Heart right ventricle (tissue), 16 donors: ENCODE measurements around the gene DENND4C. TPM values are rescaled to one million over a fixed set of nuclear protein-coding genes. Genes with fewer than 3 reads are reported as not detected.

Experiments
- ATAC-seq, 8 donors: fragments of 200-7000 bp; cut with Tn5 transposase; one replicate each; pipeline ENCODE4 v1.9.1; 2020; ENCODE audit warnings: mild to moderate bottlenecking in 8 of 8, moderate library complexity in 8 of 8, moderate number of reproducible peaks in 1 of 8
- DNase-seq, 2 donors: peaks; one replicate each; pipeline ENCODE4 v3.0.0-alpha.2; 2020
- H3K27ac ChIP-seq, 10 donors: fragments of 200-600 bp; sonication (generic) in 2 of 10; one replicate each; pipeline versions ENCODE4 v1.5.0 to v1.8.0; 2020 to 2022; ENCODE audit warnings: mild to moderate bottlenecking in 3 of 10
- H3K27me3 ChIP-seq, 7 donors: fragments of 200-600 bp; one replicate each; pipeline ENCODE4 v1.8.0; 2021 to 2022; ENCODE audit warnings: mild to moderate bottlenecking in 2 of 7
- H3K36me3 ChIP-seq, 9 donors: fragments of 200-600 bp; sonication (generic) in 1 of 9; one replicate each; pipeline versions ENCODE4 v1.5.0 to v1.8.0; 2020 to 2022; ENCODE audit warnings: mild to moderate bottlenecking in 2 of 9
- H3K4me1 ChIP-seq, 9 donors: fragments of 200-600 bp; sonication (generic) in 1 of 9; one replicate each; pipeline versions ENCODE4 v1.5.0 to v1.8.0; 2020 to 2022; ENCODE audit warnings: mild to moderate bottlenecking in 4 of 9
- H3K4me3 ChIP-seq, 10 donors: fragments of 200-600 bp; sonication (generic) in 2 of 10; one replicate each; pipeline versions ENCODE4 v1.5.0 to v1.8.0; 2020 to 2022; ENCODE audit warnings: mild to moderate bottlenecking in 7 of 10, moderate library complexity in 2 of 10
- H3K9me3 ChIP-seq, 11 donors: fragments of 200-600 bp in 10 of 11; sonication (generic) in 2 of 11; one replicate each; pipeline versions ENCODE4 v1.5.0 to v1.8.0; 2013 to 2022; ENCODE audit warnings: mild to moderate bottlenecking in 2 of 11, control low read depth in 1 of 11, moderate library complexity in 1 of 11
- CTCF ChIP-seq, 9 donors: fragments of 200-600 bp; sonication (generic) in 2 of 9; IDR thresholded peaks; one replicate each; pipeline versions ENCODE4 v1.5.0 to v1.8.0; 2021 to 2022; ENCODE audit warnings: antibody characterized with exemption in 9 of 9, mild to moderate bottlenecking in 5 of 9, moderate library complexity in 1 of 9
- WGBS, 2 donors: extraction: QIAGEN DNeasy Blood & Tissue Kit; methylation state at CpG; one replicate each; pipeline ENCODE4 v1.1.7; 2013; ENCODE audit warnings: inconsistent platforms in 1 of 2; 5-methylcytosine and 5-hydroxymethylcytosine counted together
- intact Hi-C, 10 donors: fragments of 100-400 bp; cut with DNase I; formaldehyde crosslinking; loops; one replicate each; pipeline versions ENCODE4 v1.11.1 to v1.14.2; 2022
- polyA plus RNA-seq, 2 donors: library from polyadenylated mRNA; stranded (reverse); fragments of 200-250 nt; gene quantifications; one replicate each; pipeline ENCODE4 v1.2.3, GENCODE V29; 2013
- total RNA-seq, 10 donors: library from RNA; stranded (reverse); fragmentation: NEBNext Ultra II Directional in 3 of 10; extraction: Animal tissue kit (Norgen Biotek cat#: 25700) in 3 of 10; gene quantifications; one replicate each; pipeline versions ENCODE4 v1.2.1 to v1.2.4, GENCODE V29; 2021 to 2023
- donor health status: Arrhythmogenic right ventricular cardiomyopathy.
- donor health status: ischemic (EF 13 %, LVEDD 7.1; RV severe dilation, severe dysfunction).
- donor health status: healthy with polysubstance abuse.
- donor health status: DM: no; HTN: yes; CAD: no.
- donor health status: DM: no; HTN: no; CAD: no.
- donor health status: ischemic (EF 25% LVEDD 6.9; RV normal size, moderate dysfunction).
- donor health status: ischemic (EF 25% LVEDD 5.7; RV mildly dilated, moderate dysfunction).
- donor health status: healthy.
- donor health status: DM: yes; HTN: yes; CAD: no.
- donor health status: Ischemic cardiomyopathy.
- donor health status: ischemic (EF 35%, LVEDD 5.7; RV mildly dilated, moderate dysfunction).
- donor health status: nonischemic (EF 11% LVEDD 7.7; RV severe dilation, severe dysfunction).
- donor health status: DM: yes; HTN: yes; CAD: no.
- donor health status: PGD.
- donor health status: ischemic (EF 29% LVEDD 5.4; RV normal size, mild dysfunction).
- donor health status: nonischemic (EF 23%, LVEDD 6.1; RV moderate dilation, normal function).

The DENND4C gene
- total and polyA plus RNA-seq, 12 donors: 5.4 to 28.3 (median 23.5) TPM

- intact Hi-C loops: loop anchor here in 2 of 10 donors (5.0 to 10.0 kb wide), 2 partner anchors 48 to 51 kb away; partner anchors contain the start of gene DENND4C (in 2 of the 2)
- ATAC-seq: no peak
These were observed 52.7 kb downstream of the DENND4C start for GRCh38 chr9:19283072-19283710.

GRCh38 chr9:19284729-19285128, 54.2 kb downstream of the DENND4C start:
- no peaks in the 10 kb centered on the region for H3K27me3 ChIP-seq
- H3K27ac ChIP-seq: no peak overlapping the region
- H3K9me3 ChIP-seq: no peaks in the 10 kb centered on the region
- intact Hi-C loops: loop anchor here in 3 of 10 donors (5.0 to 10.0 kb wide), 2 partner anchors 50 to 52 kb away; partner anchors contain the start of gene DENND4C (in 3 of the 3)
- 76 to 87% methylated on average over 3 of the region's 3 CpGs for WGBS, 2 donors
- H3K36me3 ChIP-seq: peaks cover 0 to 26% (median 0%) of the 10 kb centered on the region in 9 donors
- ATAC-seq (no peak), DNase-seq (no peak)
- TF ChIP-seq CTCF (IDR thresholded peaks at IDR 0.05): no peak
- H3K4me1 ChIP-seq: peaks cover 4 to 33% (median 16%) of the 10 kb centered on the region in 9 donors
- H3K4me3 ChIP-seq: no peak overlapping the region

More at GRCh38 chr9:19283072-19283710, 52.7 kb downstream of the DENND4C start:
- no peak for TF ChIP-seq CTCF (IDR thresholded peaks at IDR 0.05)
- H3K9me3 ChIP-seq: no peaks in the 10 kb centered on the region
- H3K36me3 ChIP-seq: peaks cover 0 to 14% (median 0%) of the 10 kb centered on the region in 9 donors
- no peaks in the 10 kb centered on the region for H3K27me3 ChIP-seq
- no peak for DNase-seq
- H3K4me1 ChIP-seq: peaks cover 4 to 33% (median 16%) of the 10 kb centered on the region in 9 donors
- WGBS, 2 donors: 96 to 97% methylated on average over 5 of the region's 5 CpGs
- H3K27ac ChIP-seq: no peak overlapping the region
- no peak overlapping the region for H3K4me3 ChIP-seq

- intact Hi-C loops: loop anchor here in 2 of 10 donors (5.0 to 10.0 kb wide), 2 partner anchors 52 to 54 kb away; partner anchors contain the start of gene DENND4C (in 2 of the 2)
- no peak for DNase-seq
- H3K9me3 ChIP-seq: no peaks in the 10 kb centered on the region
These were observed 56.2 kb downstream of the DENND4C start for GRCh38 chr9:19286634-19287188.

More at GRCh38 chr9:19286634-19287188, 56.2 kb downstream of the DENND4C start:
- no peak for TF ChIP-seq CTCF (IDR thresholded peaks at IDR 0.05)
- Histone ChIP-seq H3K36me3 (peaks cover 0 to 40% (median 11%) of the 10 kb centered on the region in 9 donors), H3K27me3 (no peaks in the 10 kb centered on the region), H3K27ac (no peak overlapping the region), H3K4me3 (no peak overlapping the region), H3K4me1 (peaks cover 4 to 33% (median 16%) of the 10 kb centered on the region in 9 donors)
- ATAC-seq: no peak
- 26 to 32% methylated on average over 5 of the region's 5 CpGs for WGBS, 2 donors
